ENCODE results near the gene LYSMD4. TPM values are rescaled to one million over a fixed set of nuclear protein-coding genes. Genes with fewer than 3 reads are reported as not detected.
A peak's percentile ranks its signal among the peaks of the same experiment; 100 is the strongest.

The LYSMD4 gene
- total RNA-seq, 1 donor from 2014 or later: 13.2 TPM

- no peaks in the 10 kb centered on the region for H3K27me3 ChIP-seq (ENCODE audit: control insufficient read depth, insufficient read depth, low read length)
- H3K36me3 ChIP-seq (ENCODE audit: control insufficient read depth, insufficient read depth, low read length): peaks cover 16% of the 10 kb centered on the region
- H3K4me3 ChIP-seq (ENCODE audit: low read depth, low read length): no peak overlapping the region
- FAIRE-seq (no peak), DNase-seq (ENCODE audit: low read depth) (peak; percentile 69)
- TF ChIP-seq CTCF (IDR thresholded peaks at IDR 0.05; ENCODE audit: insufficient read depth, low read length, severe bottlenecking): no peak
These were observed 25.6 kb downstream of the LYSMD4 start for GRCh38 chr15:99707473-99708270.

- Histone ChIP-seq H3K4me3 (ENCODE audit: low read depth, low read length) (no peak overlapping the region), H3K36me3 (ENCODE audit: control insufficient read depth, insufficient read depth, low read length) (peaks cover 11% of the 10 kb centered on the region), H3K27me3 (ENCODE audit: control insufficient read depth, insufficient read depth, low read length) (no peaks in the 10 kb centered on the region)
- TF ChIP-seq CTCF (IDR thresholded peaks at IDR 0.05; ENCODE audit: insufficient read depth, low read length, severe bottlenecking): no peak
- FAIRE-seq (no peak), DNase-seq (ENCODE audit: low read depth) (no peak)
These were observed 26.5 kb downstream of the LYSMD4 start for GRCh38 chr15:99706557-99707303.

- DNase-seq (ENCODE audit: low read depth): peak; percentile 88
- FAIRE-seq: peak; percentile 28
- Histone ChIP-seq H3K27me3 (ENCODE audit: control insufficient read depth, insufficient read depth, low read length) (no peaks in the 10 kb centered on the region), H3K4me3 (ENCODE audit: low read depth, low read length) (no peak overlapping the region), H3K36me3 (ENCODE audit: control insufficient read depth, insufficient read depth, low read length) (no peaks in the 10 kb centered on the region)
- peak; percentile 53 for TF ChIP-seq CTCF (IDR thresholded peaks at IDR 0.05; ENCODE audit: insufficient read depth, low read length, severe bottlenecking)
These were observed 28.8 kb downstream of the LYSMD4 start for GRCh38 chr15:99704444-99704838.

- H3K27me3 ChIP-seq (ENCODE audit: control insufficient read depth, insufficient read depth, low read length): no peaks in the 10 kb centered on the region
- FAIRE-seq: no peak
- TF ChIP-seq CTCF (IDR thresholded peaks at IDR 0.05; ENCODE audit: insufficient read depth, low read length, severe bottlenecking): peak; percentile 50
- no peaks in the 10 kb centered on the region for H3K36me3 ChIP-seq (ENCODE audit: control insufficient read depth, insufficient read depth, low read length)
- no peak overlapping the region for H3K4me3 ChIP-seq (ENCODE audit: low read depth, low read length)
- DNase-seq (ENCODE audit: low read depth): peak; percentile 94
These were observed 29.4 kb downstream of the LYSMD4 start for GRCh38 chr15:99703603-99704443.

- no peaks in the 10 kb centered on the region for H3K36me3 ChIP-seq (ENCODE audit: control insufficient read depth, insufficient read depth, low read length)
- no peak overlapping the region for H3K4me3 ChIP-seq (ENCODE audit: low read depth, low read length)
- DNase-seq (ENCODE audit: low read depth): peak; percentile 41
- no peak for FAIRE-seq
- no peaks in the 10 kb centered on the region for H3K27me3 ChIP-seq (ENCODE audit: control insufficient read depth, insufficient read depth, low read length)
- TF ChIP-seq CTCF (IDR thresholded peaks at IDR 0.05; ENCODE audit: insufficient read depth, low read length, severe bottlenecking): no peak
These were observed 30.2 kb downstream of the LYSMD4 start for GRCh38 chr15:99702895-99703602.
